ENCODE data around the gene DERL3.

The DERL3 gene

GRCh38 chr22:23857606-23858483 is 19.0 kb upstream of the DERL3 start, which contains the start of gene SLC2A11:
Gene SLC2A11, plus strand, starts transcription at chr22:23857875. Its CDS starts 125 bp downstream, at chr22:23858000.
- Histone ChIP-seq H3K9me3 (ENCODE audit: low read length) (no peaks in the 10 kb centered on the region), H3K4me1 (ENCODE audit: insufficient read depth, low read length) (peaks cover 11% of the 10 kb centered on the region), H3K36me3 (ENCODE audit: insufficient read depth, low read length) (peaks cover 2% of the 10 kb centered on the region), H3K4me3 (ENCODE audit: low read length) (peak within 1 kb of the TSS; percentile 66), H3K27me3 (ENCODE audit: insufficient read depth, low read length) (no peaks in the 10 kb centered on the region), H2AFZ (ENCODE audit: low read depth, low read length) (peak within 1 kb of the TSS; percentile 71)

- Histone ChIP-seq H3K36me3 (ENCODE audit: insufficient read depth, low read length) (peaks cover 2% of the 10 kb centered on the region), H3K4me3 (ENCODE audit: low read length) (peak overlapping the region; percentile 66), H3K4me1 (ENCODE audit: insufficient read depth, low read length) (peaks cover 11% of the 10 kb centered on the region), H3K27me3 (ENCODE audit: insufficient read depth, low read length) (no peaks in the 10 kb centered on the region), H2AFZ (ENCODE audit: low read depth, low read length) (peak overlapping the region; percentile 71), H3K9me3 (ENCODE audit: low read length) (no peaks in the 10 kb centered on the region)
These were observed 18.2 kb upstream of the DERL3 start for GRCh38 chr22:23856721-23857605.

- H3K36me3 ChIP-seq (ENCODE audit: insufficient read depth, low read length): no peaks in the 10 kb centered on the region
These were observed 11.4 kb upstream of the DERL3 start for GRCh38 chr22:23850136-23850611.

GRCh38 chr22:23849009-23850006 is 10.5 kb upstream of the DERL3 start:
- H3K4me1 ChIP-seq (ENCODE audit: insufficient read depth, low read length): peaks cover 20% of the 10 kb centered on the region

More at GRCh38 chr22:23850136-23850611, 11.4 kb upstream of the DERL3 start:
- Histone ChIP-seq H2AFZ (ENCODE audit: low read depth, low read length) (no peak overlapping the region), H3K27me3 (ENCODE audit: insufficient read depth, low read length) (no peaks in the 10 kb centered on the region), H3K4me1 (ENCODE audit: insufficient read depth, low read length) (peaks cover 20% of the 10 kb centered on the region), H3K9me3 (ENCODE audit: low read length) (no peaks in the 10 kb centered on the region), H3K4me3 (ENCODE audit: low read length) (no peak overlapping the region)

GRCh38 chr22:23847991-23848864 is 9.4 kb upstream of the DERL3 start:
- no peak overlapping the region for H2AFZ ChIP-seq (ENCODE audit: low read depth, low read length)
- no peaks in the 10 kb centered on the region for H3K36me3 ChIP-seq (ENCODE audit: insufficient read depth, low read length)
- H3K9me3 ChIP-seq (ENCODE audit: low read length): no peaks in the 10 kb centered on the region
- H3K4me1 ChIP-seq (ENCODE audit: insufficient read depth, low read length): peaks cover 20% of the 10 kb centered on the region
- no peak overlapping the region for H3K4me3 ChIP-seq (ENCODE audit: low read length)
- H3K27me3 ChIP-seq (ENCODE audit: insufficient read depth, low read length): no peaks in the 10 kb centered on the region

More at GRCh38 chr22:23849009-23850006, 10.5 kb upstream of the DERL3 start:
- H2AFZ ChIP-seq (ENCODE audit: low read depth, low read length): peak overlapping the region; percentile 62
- no peak overlapping the region for H3K4me3 ChIP-seq (ENCODE audit: low read length)
- H3K27me3 ChIP-seq (ENCODE audit: insufficient read depth, low read length): no peaks in the 10 kb centered on the region
- no peaks in the 10 kb centered on the region for H3K9me3 ChIP-seq (ENCODE audit: low read length)
- H3K36me3 ChIP-seq (ENCODE audit: insufficient read depth, low read length): no peaks in the 10 kb centered on the region

GRCh38 chr22:23847310-23847920 is 8.6 kb upstream of the DERL3 start:
- H3K36me3 ChIP-seq (ENCODE audit: insufficient read depth, low read length): no peaks in the 10 kb centered on the region
- no peak overlapping the region for H2AFZ ChIP-seq (ENCODE audit: low read depth, low read length)
- peaks cover 20% of the 10 kb centered on the region for H3K4me1 ChIP-seq (ENCODE audit: insufficient read depth, low read length)
- H3K27me3 ChIP-seq (ENCODE audit: insufficient read depth, low read length): no peaks in the 10 kb centered on the region
- H3K9me3 ChIP-seq (ENCODE audit: low read length): no peaks in the 10 kb centered on the region
- H3K4me3 ChIP-seq (ENCODE audit: low read length): no peak overlapping the region

GRCh38 chr22:23846081-23846469 is 7.3 kb upstream of the DERL3 start:
- Histone ChIP-seq H2AFZ (ENCODE audit: low read depth, low read length) (no peak overlapping the region), H3K9me3 (ENCODE audit: low read length) (no peaks in the 10 kb centered on the region), H3K4me3 (ENCODE audit: low read length) (no peak overlapping the region), H3K27me3 (ENCODE audit: insufficient read depth, low read length) (no peaks in the 10 kb centered on the region), H3K4me1 (ENCODE audit: insufficient read depth, low read length) (peaks cover 24% of the 10 kb centered on the region), H3K36me3 (ENCODE audit: insufficient read depth, low read length) (no peaks in the 10 kb centered on the region)

GRCh38 chr22:23845265-23846080 is 6.7 kb upstream of the DERL3 start:
- H3K36me3 ChIP-seq (ENCODE audit: insufficient read depth, low read length): no peaks in the 10 kb centered on the region
- H3K4me1 ChIP-seq (ENCODE audit: insufficient read depth, low read length): peaks cover 24% of the 10 kb centered on the region
- no peaks in the 10 kb centered on the region for H3K27me3 ChIP-seq (ENCODE audit: insufficient read depth, low read length)
- H2AFZ ChIP-seq (ENCODE audit: low read depth, low read length): no peak overlapping the region
- H3K4me3 ChIP-seq (ENCODE audit: low read length): no peak overlapping the region
- no peaks in the 10 kb centered on the region for H3K9me3 ChIP-seq (ENCODE audit: low read length)

GRCh38 chr22:23844739-23845202 is 6.0 kb upstream of the DERL3 start:
- H3K4me3 ChIP-seq (ENCODE audit: low read length): no peak overlapping the region
- no peaks in the 10 kb centered on the region for H3K36me3 ChIP-seq (ENCODE audit: insufficient read depth, low read length)
- no peaks in the 10 kb centered on the region for H3K9me3 ChIP-seq (ENCODE audit: low read length)
- no peaks in the 10 kb centered on the region for H3K27me3 ChIP-seq (ENCODE audit: insufficient read depth, low read length)
- peaks cover 24% of the 10 kb centered on the region for H3K4me1 ChIP-seq (ENCODE audit: insufficient read depth, low read length)
- H2AFZ ChIP-seq (ENCODE audit: low read depth, low read length): no peak overlapping the region

GRCh38 chr22:23842599-23842998 is 3.8 kb upstream of the DERL3 start:
- no peaks in the 10 kb centered on the region for H3K36me3 ChIP-seq (ENCODE audit: insufficient read depth, low read length)
- no peak overlapping the region for H2AFZ ChIP-seq (ENCODE audit: low read depth, low read length)
- H3K4me1 ChIP-seq (ENCODE audit: insufficient read depth, low read length): peaks cover 18% of the 10 kb centered on the region
- H3K9me3 ChIP-seq (ENCODE audit: low read length): no peaks in the 10 kb centered on the region
- H3K4me3 ChIP-seq (ENCODE audit: low read length): no peak overlapping the region
- H3K27me3 ChIP-seq (ENCODE audit: insufficient read depth, low read length): no peaks in the 10 kb centered on the region
